Measurements from ENCODE around the gene KRTAP10-5.
"Not testable (repeated sequence)": the region's sequence is repeated elsewhere in the genome, so short reads cannot be mapped to it uniquely, and the experiment has no call there.

The KRTAP10-5 gene

DNA sequence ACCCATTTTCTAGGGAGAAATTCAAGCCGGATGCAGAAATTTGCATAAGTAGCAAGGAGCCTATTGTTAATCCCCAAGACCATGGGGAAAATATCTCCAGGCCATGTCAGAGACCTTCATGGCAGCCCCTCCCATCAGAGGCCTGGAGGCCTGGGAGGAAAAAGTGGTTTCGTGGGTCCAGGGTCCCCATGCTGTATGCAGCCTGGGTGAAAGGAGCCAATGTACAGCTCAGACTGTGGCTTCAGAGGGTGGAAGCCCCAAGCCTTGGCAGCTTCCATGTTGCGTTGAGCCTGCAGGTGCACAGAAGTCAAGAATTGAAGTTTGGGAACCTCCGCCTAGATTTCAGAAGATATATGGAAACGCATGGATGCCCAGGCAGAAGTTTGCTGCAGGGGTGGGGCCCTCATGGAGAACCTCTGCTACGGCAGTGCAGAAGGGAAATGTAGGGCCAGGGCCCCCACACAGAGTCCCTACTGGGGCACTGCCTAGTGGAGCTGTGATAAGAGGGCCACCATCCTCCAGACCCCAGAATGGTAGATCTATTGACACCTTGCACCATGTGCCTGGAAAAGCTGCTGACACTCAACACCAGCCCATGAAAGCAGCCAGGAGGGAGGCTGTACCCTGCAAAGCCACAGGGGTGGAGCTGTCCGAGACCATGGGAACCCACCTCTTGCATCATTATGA is 29.9 kb upstream of the KRTAP10-5 start:
- DNase-seq = not testable (repeated sequence)

DNA sequence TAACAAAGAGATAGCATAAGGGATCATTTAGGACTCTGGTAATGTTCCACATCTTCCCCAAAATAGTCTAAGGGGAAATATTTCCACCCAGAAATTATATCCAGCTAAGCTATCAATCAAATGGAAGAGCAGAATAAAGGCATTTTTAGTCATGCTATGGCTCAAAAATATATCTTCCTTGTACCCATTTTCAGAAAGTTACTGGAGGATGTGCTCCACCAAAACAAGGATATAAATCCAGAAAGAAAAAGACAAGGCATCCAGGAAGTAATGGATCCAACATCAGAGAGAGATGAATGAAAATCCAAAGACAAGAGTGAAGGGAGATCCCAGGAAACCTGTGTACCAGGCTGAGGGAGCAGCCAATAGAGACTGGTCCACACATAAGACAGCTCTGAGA is 28.8 kb upstream of the KRTAP10-5 start:
- no peak for DNase-seq

DNA sequence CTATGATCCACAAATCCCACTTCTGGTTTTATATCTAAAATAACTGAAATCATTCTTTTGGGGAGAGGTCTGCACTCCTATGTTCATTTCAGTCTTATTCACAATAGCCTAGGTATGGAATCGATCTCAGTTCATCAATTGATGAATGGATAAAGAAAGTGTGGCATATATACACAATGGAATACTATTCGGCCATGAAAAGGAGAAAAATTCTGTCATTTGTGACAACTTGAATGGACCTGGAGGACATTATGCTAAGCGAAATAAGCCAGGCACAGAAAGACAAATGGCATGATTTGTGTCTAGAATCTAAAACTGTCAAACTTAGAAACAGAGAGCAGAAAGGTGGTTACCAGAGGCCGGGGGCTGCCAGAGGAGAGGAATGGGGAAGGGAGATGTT is 26.1 kb upstream of the KRTAP10-5 start:
- no peak for DNase-seq

DNA sequence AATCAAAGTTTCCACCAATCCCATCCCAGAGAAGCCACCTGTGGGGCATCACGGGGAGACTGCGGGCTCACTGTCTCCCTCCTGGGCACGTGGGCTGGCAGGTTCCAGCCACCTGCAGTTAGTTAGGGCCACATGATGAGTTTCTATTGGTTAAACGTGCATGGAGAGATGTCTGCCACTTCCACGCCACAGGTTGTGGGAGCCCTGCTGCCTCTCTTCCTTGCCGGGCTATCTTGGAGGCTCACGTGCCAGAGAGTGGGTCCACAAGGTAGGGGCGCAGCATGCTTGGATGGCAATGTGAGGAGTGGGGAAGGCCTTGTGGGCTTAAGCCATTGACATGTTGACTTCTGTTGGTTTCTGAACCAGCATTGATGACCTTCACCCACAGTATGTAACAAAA is 23.5 kb upstream of the KRTAP10-5 start:
- DNase-seq = no peak

DNA sequence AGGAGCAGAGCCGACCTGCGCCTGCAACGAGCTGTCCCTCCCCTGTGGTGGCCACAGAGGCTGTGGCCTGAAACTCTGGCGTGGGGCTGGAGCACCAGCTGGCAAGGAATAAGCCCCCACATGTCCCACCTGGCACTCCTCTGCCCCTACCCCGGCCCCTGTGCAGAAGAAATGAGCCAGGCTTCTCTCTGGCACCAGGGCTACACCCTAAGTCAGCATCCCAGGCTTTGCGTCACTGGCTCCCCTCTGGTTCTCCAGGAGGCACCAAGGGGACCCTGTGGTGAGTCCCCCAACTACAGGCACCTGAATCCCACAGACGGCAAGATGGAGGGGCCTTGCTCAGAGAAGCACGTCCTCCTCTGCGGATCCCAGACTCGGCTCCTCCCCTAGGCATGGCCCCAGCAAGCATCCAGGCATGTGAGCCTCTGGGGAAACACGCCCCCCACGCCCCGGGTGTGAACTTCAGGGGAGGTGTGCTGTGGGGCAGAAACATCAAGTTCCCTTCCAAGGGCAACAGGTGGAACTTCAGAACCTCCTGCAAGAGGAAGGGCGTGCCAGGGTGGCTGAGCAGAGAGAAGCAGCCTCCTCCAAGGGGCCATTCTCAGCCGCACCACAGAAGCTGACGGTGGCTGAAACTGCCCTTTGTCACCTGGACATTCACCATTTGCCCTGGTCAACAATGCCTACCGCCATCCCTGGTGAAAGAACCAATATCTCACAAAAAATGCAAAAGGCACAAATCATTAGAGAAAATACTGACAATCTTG is 22.9 kb upstream of the KRTAP10-5 start:
- no peak for DNase-seq

DNA sequence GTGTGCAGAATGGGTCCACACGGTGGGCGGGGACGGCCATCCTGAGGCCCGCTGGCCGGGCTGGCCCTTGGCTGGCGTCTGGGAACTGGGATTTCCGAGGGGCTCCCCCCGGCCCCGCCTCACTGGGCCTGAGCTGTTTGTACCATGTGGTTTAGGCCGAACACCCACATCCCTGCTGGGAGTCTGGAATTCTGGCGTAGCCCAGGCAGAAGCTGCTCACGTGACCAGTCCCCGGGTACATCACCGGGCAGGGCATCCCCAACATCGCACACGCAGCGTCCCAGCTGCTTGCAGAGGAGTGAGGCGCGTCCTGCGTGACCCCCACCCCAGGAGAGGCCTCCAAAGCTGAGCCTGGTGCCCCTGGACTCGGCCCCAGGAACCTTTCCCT is 22.1 kb upstream of the KRTAP10-5 start:
- no peak for DNase-seq

DNA sequence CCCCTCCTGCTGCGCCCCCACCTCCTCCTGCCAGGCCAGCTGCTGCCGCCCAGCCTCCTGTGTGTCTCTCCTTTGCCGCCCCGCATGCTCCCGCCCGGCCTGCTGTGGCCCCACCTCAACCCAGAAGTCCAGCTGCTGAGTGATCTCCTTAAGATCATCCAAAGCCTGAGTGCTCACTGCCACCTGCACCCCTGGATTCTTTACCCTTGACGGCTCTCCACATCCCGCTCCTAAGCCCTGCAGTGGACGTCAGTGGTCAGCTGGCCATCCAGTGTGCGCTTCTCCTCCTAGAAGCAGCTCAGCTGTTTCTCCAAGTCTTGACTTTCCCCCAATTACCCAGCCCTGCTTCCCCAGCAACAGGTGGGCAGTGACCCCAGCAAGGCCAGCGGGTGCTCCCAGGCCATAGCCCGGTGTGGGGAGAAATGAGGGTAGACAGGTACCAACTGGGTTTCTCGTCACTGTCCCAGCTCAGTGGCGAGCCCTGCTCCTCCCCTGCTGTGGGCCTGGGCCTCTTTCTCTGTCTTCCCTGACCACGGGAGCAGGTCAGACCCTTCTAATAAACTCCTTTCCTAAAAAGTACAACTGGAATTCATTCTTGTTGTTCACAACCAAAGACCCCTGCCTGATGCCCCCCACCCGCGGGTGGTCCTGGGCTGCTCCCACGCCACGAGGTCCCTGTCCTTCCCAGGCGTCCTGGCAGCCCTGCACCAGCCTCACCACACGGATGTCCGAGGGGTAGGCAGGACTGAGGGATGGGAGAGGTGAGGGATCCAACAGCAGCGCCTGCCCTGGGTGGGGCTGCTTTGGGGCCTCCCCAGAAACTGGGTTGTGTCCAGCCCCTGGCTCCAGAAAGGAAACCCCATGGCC is 21.4 kb upstream of the KRTAP10-5 start:
- no peak for DNase-seq

DNA sequence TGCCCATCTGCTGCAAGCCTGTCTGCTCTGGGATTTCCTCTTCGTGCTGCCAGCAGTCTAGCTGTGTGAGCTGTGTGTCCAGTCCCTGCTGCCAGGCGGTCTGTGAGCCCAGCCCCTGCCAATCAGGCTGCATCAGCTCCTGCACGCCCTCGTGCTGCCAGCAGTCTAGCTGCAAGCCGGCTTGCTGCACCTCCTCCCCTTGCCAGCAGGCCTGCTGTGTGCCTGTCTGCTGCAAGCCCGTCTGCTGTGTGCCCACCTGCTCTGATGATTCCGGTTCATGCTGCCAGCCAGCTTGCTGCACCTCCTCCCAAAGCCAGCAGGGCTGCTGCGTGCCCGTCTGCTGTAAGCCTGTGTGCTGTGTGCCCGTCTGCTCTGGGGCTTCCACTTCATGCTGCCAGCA is 20.7 kb upstream of the KRTAP10-5 start:
- not testable (repeated sequence) for DNase-seq

DNA sequence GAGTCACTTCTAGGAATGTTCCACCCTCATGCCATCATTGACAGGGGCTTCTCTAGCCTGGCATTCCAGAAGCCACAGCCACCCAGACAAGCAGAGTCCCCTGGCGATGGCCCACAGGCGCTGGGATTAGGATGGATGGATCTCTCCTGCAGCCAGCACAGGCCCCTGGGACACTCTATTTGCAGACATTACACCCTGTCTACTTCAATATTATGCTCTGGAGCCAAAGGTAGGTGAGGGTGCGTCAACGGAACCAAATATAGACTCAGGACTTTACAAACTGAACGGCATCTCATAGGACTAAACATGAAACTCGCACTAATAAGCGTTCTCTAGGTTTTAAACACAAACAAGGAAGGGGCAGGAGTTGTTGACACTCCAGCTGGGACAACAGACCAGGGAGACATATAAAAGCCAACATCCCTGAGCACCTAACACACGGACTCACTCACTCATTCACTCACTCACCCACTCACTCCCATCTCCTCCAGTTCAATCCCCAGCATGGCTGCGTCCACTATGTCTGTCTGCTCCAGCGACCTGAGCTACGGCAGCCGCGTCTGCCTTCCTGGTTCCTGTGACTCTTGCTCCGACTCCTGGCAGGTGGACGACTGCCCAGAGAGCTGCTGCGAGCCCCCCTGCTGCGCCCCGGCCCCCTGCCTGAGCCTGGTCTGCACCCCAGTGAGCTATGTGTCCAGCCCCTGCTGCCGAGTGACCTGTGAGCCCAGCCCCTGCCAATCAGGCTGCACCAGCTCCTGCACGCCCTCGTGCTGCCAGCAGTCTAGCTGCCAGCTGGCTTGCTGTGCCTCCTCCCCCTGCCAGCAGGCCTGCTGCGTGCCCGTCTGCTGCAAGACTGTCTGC is 19.9 kb upstream of the KRTAP10-5 start, which contains the start of gene KRTAP10-7:
Gene KRTAP10-7, plus strand, starts transcription at position 480 of the 861 bp plus-strand sequence. Its CDS starts 25 bp downstream, at position 505.
- not testable (repeated sequence) for DNase-seq

DNA sequence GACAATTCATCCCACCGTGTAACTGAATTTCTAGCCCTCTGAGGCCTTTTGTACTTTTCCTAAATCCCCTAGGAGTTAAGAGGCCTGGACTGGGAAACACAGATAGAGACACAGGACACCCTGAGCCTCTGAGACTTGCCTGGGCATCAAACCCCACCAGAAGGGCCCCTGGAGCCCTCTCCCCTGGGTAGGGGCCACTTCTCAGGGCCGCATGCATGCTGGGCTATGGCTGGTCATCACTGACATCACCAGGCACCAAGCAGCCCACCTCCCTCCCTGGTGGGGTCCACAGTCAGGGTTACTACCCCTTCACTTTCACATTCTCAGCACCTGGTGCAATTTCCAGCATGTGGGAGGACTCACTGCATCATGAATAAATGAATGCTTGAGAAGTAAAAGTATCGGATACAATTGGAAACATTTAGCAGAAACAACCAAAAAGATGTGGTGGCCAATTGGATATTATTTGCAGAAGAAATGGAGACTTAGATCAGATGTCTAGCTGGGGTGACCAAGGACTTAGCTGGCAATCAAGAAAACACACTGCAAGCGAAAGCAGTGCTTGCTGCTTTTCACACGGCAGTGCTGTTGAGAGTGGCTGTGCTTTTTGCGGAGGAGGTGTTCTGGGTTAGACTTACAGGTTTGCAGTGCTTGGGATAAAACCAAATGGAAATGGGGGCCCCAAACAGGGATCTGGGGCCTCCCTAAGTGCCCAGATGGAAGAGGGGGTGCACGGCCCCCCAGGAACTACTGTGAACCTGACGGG is 19.0 kb upstream of the KRTAP10-5 start:
- no peak for DNase-seq

DNA sequence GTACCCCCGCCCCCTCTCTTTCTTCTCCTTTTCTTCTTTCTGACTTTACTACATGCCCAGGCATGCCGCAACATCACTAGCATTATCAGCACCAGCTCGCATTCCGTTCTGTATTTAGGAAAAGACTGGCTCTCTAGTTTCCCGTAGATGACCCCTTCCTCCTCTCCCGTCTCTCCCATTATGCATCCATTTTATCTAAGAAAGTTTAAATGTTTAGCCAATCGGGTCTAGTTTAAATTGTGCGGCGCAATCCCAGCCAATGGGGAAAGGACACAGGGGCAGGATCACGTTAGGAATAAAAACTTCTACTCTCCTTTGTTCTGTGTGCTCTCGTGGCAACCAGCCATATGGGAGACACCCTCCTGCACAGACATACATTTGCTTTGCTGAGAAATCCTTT is 17.7 kb upstream of the KRTAP10-5 start:
- DNase-seq = no peak

DNA sequence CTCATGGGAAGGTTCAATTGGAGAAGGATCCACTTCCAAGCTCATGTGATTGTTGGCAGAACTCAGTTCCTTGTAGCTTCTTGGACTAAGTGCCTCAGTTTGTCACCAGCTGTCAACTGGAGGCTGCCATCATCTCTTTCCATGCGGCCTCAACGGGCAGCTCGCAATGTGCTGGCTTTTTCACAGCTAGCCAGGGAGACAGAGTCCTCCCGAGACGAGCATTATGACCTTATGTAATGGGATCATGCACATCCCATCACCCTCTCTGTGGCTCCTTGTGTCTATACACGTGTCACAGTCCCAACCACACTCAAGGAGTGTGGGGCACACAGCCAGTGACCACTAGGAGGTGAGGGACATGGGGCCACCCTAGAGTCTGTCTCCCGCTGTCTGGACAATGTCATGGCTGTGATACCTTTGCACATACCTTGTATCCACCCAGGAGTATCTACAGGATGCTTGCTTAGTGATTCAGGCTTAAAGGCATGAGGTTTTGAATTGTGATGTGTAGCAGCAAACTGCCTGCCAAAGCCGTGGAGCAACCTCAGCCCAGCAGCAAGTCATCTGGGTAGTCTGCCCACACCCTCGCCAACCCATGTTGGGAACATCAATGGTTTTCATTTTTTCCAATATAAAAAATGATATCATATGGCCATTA is 15.8 kb upstream of the KRTAP10-5 start:
- no peak for DNase-seq

DNA sequence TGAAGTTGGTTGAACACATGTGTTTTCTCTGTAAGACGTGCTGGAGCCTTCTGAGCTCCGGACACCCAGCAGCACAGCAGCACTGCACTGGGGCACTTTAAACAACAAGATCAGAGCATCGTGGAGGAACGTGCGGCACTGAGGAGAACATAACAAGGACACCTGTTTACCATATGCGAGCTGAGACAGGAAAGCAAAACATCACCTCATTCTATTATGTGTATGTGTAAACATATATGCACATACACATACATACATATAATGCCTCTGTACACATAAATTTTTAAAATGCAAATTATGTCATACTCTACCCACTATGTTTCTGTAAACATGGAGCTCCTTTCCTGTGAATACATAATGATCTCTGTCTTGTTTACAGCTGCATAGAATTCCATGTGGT is 15.1 kb upstream of the KRTAP10-5 start:
- DNase-seq = no peak

DNA sequence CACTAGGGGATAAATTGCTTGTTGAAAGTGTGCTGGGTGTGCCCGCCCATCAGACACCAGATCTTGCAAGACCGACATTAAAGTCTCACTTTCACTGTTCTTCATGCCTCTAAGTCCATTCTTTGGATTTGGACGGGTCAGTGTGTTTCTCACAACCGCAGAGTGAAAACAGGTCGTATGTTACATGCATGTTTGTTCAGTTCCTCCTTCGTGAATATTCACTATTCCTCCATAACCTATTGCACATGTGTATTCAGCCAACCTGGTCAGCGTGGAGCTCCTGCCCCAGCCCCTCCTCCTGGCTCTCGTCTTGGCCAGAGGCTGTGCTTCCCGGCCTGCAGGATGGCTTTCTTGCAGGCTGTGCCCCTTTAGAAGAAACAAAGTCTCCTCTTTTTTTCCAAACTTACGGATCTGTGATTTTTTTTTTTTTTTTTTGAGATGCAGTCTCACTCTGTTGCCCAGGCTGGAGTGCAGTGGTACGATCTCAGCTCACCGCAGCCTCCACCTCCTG is 14.1 kb upstream of the KRTAP10-5 start:
- DNase-seq = no peak

DNA sequence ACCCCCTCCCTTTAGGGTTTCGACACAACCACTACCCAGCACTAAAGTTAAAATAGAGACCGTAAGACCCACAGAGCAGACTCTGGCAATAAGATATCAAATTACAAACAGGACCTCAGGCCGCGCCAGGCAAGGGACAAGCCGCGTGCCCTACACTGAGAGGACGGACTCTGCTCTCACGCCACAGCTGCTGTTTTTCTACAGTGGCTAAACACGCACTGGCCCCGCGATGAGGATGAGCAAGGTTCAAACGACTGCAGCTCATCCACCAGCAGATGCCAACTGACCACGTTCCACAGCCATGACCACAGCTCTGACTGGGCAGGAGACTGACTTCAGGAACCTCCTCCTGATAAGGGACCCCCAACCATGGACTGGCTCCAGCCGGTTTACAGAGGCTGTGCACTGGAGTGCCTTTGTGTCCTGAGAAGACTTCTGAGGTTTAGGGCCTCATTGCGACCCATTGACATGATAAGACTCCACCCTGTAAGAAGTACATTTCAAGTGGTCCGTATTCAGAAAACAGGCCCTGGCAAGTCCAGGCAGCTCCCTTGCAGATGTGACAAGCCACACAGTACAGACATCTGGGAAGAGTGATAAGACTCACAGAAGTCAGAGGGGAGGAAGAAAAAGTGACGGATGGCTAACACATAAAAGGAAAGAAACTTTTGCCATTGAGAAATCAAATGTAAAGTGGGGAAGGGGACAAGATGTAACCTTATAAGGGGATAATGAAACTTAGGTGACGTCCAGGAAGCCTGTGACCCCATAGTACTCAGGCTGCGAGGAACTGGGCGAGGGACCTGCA is 13.4 kb upstream of the KRTAP10-5 start:
- peak; percentile 36 for DNase-seq

DNA sequence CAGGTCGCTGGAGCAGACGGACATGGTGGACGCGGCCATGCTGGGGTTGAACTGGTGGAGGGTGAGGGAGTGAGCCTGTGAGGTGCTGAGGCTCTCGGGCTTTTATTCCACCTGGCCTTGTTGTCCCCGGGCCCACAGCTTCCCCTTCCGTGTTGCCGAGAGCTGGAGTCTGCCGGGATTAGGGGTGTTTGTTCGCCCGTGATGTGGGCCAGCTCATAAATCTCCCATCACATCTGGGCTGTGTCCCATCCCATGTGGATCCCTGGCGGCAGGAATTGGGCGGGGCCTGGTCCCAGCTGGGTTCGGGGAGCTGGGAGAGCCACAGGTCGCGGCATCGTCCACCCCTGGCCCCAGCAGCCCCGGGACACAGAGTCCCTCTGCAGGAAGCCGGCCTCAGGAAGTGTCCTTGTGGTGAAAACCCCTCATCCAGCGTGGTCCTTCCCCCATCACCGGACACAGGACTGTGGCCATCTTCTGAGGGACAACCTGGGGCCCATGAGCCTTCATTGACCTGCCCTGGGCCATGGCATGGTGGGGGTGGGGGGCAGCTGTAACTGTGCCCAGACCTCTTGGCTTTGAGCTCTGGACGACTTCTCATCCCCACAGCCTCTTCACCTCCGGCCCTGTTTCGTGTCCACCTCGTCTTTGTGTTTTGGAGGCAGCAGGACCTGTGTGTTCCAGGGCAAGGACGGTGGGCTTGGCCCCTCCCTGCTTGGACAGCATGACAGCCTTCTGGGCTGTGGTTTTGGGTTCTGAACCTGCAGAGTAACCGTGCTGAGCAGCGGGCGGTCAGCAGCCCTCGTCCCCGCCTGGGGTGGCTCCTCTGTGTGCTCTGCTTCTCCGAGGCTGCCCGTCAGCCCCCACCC is 12.3 kb upstream of the KRTAP10-5 start, which contains the start of gene KRTAP10-6:
Gene KRTAP10-6, minus strand, starts transcription at position 60 of the 866 bp plus-strand sequence. Its CDS starts 21 bp downstream, at position 39.
- DNase-seq = peak; percentile 16

DNA sequence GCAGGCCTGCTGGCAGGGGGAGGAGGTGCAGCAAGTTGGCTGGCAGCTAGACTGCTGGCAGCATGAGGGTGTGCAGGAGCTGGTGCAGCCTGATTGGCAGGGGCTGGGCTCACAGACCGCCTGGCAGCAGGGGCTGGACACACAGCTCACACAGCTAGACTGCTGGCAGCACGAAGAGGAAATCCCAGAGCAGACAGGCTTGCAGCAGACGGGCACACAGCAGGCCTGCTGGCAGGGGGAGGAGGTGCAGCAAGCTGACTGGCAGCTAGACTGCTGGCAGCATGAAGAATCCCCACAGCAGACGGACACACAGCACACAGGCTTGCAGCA is 11.4 kb upstream of the KRTAP10-5 start:
- DNase-seq = not testable (repeated sequence)

DNA sequence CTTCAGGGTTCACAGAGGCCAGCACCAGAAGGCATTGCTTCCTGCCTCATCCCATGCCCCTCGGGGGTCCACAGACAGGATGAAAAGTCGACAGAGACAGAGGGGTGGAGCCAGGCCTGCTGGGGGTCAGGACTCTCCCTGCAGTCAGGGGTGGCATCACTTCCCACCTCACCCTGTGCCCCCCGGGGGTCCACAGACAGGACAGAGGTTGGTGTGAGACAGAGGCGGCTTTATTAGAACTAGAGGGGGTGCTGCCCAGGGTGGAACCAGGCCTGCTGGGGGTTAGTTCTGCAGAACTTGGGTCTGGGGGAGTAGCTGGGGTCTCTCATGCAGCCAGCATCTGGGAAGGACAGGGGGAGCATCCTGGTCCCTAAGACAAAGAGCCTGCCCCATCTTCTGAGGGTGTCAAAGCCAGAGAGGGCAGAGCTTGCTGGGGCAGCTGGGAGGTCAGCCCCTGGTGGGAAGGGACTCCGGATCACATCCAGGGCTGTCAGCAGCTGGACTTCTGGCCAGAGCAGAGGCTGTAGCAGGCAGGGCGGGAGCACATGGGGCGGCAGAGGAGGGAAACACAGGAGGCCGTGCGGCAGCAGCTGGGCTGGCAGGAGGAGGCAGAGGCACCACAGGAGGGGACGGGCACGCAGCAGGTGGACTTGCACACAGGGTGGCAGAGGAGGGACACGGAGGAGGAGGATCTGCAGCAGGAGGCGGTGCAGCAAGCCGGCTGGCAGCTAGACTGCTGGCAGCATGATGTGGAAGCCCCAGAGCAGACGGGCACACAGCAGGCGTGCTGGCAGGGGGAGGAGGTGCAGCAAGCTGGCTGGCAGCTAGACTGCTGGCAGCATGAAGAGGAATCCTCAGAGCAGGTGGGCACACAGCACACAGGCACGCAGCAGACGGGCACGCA is 10.7 kb upstream of the KRTAP10-5 start:
- DNase-seq = not testable (repeated sequence)

Data from femur (tissue), 1 donor.